Neural progenitor cell (in vitro differentiated cells): Measurements from ENCODE around the gene DBNDD1.

ENCODE experiments used
- CTCF ChIP-seq: fragments of 200-600 bp; sonication (generic); IDR thresholded peaks from 2 replicates; pipeline ENCODE4 v1.5.1; 2017; ENCODE audit warnings: antibody characterized with exemption, mild to moderate bottlenecking
- EZH2 ChIP-seq: fragments of 200-600 bp; sonication (generic); IDR thresholded peaks from 2 replicates; pipeline ENCODE4 v1.6.1; 2017; ENCODE audit warnings: antibody characterized with exemption, mild to moderate bottlenecking, moderate library complexity

GRCh38 chr16:90011508-90011819 lies 7.8 kb downstream of the DBNDD1 start:
- TF ChIP-seq CTCF (no peak), EZH2 (no peak)
